Measurements from ENCODE around the gene HCN3. TPM values are rescaled to one million over a fixed set of nuclear protein-coding genes. Genes with fewer than 3 reads are reported as not detected.

HCN3 gene
- total and polyA plus RNA-seq, 2 of the 13 experiments (the other 11 are each of a cell fraction or from before 2014, with no cell fraction given) = 2.4 to 10.2 TPM

DNA sequence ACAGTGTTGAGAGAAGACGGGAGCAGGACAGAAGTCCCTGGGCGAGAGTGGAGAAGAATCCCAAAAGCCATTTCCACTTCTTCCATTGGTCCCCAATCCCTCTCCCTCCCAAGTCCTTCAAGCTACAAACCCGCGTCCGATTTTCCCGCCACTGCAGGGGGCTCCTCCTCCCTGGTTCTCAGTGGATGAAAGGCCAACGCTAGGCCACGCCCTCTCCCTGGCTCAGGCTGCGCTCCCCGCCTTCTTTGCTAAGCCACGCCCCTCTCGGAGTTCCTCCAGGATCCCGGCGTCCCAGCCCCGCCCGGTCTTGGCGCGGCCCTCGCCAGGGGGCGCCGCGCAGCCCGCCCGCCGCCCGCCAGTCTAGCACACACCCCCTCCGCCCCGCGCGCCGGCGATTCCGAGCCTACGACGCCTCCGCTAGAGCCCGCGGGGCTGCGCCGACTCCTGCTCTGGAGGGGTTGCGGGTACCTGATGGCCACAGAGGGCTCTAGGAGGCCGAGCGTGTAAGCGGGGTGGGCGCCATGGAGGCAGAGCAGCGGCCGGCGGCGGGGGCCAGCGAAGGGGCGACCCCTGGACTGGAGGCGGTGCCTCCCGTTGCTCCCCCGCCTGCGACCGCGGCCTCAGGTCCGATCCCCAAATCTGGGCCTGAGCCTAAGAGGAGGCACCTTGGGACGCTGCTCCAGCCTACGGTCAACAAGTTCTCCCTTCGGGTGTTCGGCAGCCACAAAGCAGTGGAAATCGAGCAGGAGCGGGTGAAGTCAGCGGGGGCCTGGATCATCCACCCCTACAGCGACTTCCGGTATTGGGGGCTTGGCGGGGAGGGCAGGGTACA lies at the start of gene HCN3 (continued):
- TF ChIP-seq, protein P1, sequence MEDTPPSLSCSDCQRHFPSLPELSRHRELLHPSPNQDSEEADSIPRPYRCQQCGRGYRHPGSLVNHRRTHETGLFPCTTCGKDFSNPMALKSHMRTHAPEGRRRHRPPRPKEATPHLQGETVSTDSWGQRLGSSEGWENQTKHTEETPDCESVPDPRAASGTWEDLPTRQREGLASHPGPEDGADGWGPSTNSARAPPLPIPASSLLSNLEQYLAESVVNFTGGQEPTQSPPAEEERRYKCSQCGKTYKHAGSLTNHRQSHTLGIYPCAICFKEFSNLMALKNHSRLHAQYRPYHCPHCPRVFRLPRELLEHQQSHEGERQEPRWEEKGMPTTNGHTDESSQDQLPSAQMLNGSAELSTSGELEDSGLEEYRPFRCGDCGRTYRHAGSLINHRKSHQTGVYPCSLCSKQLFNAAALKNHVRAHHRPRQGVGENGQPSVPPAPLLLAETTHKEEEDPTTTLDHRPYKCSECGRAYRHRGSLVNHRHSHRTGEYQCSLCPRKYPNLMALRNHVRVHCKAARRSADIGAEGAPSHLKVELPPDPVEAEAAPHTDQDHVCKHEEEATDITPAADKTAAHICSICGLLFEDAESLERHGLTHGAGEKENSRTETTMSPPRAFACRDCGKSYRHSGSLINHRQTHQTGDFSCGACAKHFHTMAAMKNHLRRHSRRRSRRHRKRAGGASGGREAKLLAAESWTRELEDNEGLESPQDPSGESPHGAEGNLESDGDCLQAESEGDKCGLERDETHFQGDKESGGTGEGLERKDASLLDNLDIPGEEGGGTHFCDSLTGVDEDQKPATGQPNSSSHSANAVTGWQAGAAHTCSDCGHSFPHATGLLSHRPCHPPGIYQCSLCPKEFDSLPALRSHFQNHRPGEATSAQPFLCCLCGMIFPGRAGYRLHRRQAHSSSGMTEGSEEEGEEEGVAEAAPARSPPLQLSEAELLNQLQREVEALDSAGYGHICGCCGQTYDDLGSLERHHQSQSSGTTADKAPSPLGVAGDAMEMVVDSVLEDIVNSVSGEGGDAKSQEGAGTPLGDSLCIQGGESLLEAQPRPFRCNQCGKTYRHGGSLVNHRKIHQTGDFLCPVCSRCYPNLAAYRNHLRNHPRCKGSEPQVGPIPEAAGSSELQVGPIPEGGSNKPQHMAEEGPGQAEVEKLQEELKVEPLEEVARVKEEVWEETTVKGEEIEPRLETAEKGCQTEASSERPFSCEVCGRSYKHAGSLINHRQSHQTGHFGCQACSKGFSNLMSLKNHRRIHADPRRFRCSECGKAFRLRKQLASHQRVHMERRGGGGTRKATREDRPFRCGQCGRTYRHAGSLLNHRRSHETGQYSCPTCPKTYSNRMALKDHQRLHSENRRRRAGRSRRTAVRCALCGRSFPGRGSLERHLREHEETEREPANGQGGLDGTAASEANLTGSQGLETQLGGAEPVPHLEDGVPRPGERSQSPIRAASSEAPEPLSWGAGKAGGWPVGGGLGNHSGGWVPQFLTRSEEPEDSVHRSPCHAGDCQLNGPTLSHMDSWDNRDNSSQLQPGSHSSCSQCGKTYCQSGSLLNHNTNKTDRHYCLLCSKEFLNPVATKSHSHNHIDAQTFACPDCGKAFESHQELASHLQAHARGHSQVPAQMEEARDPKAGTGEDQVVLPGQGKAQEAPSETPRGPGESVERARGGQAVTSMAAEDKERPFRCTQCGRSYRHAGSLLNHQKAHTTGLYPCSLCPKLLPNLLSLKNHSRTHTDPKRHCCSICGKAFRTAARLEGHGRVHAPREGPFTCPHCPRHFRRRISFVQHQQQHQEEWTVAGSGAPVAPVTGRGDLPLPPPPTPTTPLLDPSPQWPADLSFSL (CRISPR knock-in tag; IDR thresholded peaks at IDR 0.05) = no peak
- TF ChIP-seq LCORL (IDR thresholded peaks at IDR 0.05) (no peak), LCORL (CRISPR knock-in tag; IDR thresholded peaks at IDR 0.05) (peak; percentile 20; the same call in 1 of the 2 replicates), ZNF850 (CRISPR knock-in tag; conservative IDR thresholded peaks at IDR 0.05) (no peak), ZNF720 (CRISPR knock-in tag; IDR thresholded peaks at IDR 0.05) (no peak), ZNF878 (CRISPR knock-in tag; IDR thresholded peaks at IDR 0.05) (no peak; the same call in 1 of the 2 replicates), NR2C2 (CRISPR knock-in tag; IDR thresholded peaks at IDR 0.05; ENCODE audit: borderline replicate concordance) (peak; percentile 54), ZNF83 (CRISPR knock-in tag; IDR thresholded peaks at IDR 0.05; ENCODE audit: borderline replicate concordance) (no peak), NR2F6 (IDR thresholded peaks at IDR 0.05) (no peak), NR2F6 (CRISPR knock-in tag; IDR thresholded peaks at IDR 0.05) (no peak), SOX13 (IDR thresholded peaks at IDR 0.05) (no peak), SOX13 (CRISPR knock-in tag; conservative IDR thresholded peaks at IDR 0.05 in 1 of 2, IDR thresholded peaks at IDR 0.05 in 1 of 2) (no peak), ZFP36 (IDR thresholded peaks at IDR 0.05; ENCODE audit: borderline replicate concordance, low read depth, low read length, partially characterized antibody) (no peak), ZNF441 (CRISPR knock-in tag; IDR thresholded peaks at IDR 0.05; ENCODE audit: borderline replicate concordance) (0 out of 2 replicates have a peak, but pooled peaks have one; percentile 26), IKZF4 (CRISPR knock-in tag; IDR thresholded peaks at IDR 0.05; ENCODE audit: borderline replicate concordance, low read depth, not compliant biosample characterization) (no peak), ELF1 (CRISPR knock-in tag; IDR thresholded peaks at IDR 0.05) (peak; percentile 43; the same call in 1 of the 2 replicates), ZNF629 (CRISPR knock-in tag; conservative IDR thresholded peaks at IDR 0.05) (no peak), SRY (CRISPR knock-in tag; IDR thresholded peaks at IDR 0.05) (no peak; the same call in 1 of the 2 replicates), IRF2 (CRISPR knock-in tag; IDR thresholded peaks at IDR 0.05) (peak; percentile 50; the same call in 1 of the 2 replicates), ZIK1 (CRISPR knock-in tag; IDR thresholded peaks at IDR 0.05; ENCODE audit: borderline replicate concordance, low read depth) (no peak), PHF8 (CRISPR knock-in tag; IDR thresholded peaks at IDR 0.05) (peak; percentile 71)
- TF ChIP-seq, protein P2, sequence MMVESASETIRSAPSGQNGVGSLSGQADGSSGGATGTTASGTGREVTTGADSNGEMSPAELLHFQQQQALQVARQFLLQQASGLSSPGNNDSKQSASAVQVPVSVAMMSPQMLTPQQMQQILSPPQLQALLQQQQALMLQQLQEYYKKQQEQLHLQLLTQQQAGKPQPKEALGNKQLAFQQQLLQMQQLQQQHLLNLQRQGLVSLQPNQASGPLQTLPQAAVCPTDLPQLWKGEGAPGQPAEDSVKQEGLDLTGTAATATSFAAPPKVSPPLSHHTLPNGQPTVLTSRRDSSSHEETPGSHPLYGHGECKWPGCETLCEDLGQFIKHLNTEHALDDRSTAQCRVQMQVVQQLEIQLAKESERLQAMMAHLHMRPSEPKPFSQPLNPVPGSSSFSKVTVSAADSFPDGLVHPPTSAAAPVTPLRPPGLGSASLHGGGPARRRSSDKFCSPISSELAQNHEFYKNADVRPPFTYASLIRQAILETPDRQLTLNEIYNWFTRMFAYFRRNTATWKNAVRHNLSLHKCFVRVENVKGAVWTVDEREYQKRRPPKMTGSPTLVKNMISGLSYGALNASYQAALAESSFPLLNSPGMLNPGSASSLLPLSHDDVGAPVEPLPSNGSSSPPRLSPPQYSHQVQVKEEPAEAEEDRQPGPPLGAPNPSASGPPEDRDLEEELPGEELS (CRISPR knock-in tag; IDR thresholded peaks at IDR 0.05) = no peak
